Gastroesophageal sphincter (tissue), 3 donors: ENCODE results near the gene SUGCT.

Source experiments
- CTCF ChIP-seq, 4 experiments: fragments of 200-600 bp in 2 of 4; fragments of 450-650 bp in 2 of 4; sonication (generic) in 1 of 4; IDR thresholded peaks; one replicate each; pipeline ENCODE4 v1.5.1; 2017 to 2019; ENCODE audit warnings: antibody characterized with exemption in 4 of 4, mild to moderate bottlenecking in 2 of 4, moderate library complexity in 2 of 4
- POLR2A ChIP-seq, 2 donors: fragments of 450-650 bp; IDR thresholded peaks; one replicate each; pipeline ENCODE4 v1.6.1; 2017; ENCODE audit warnings: antibody characterized with exemption in 2 of 2, mild to moderate bottlenecking in 2 of 2, moderate library complexity in 1 of 2
- POLR2AphosphoS5 ChIP-seq: sonication (generic); formaldehyde crosslinking; IDR thresholded peaks from one replicate; pipeline ENCODE4 v1.6.1; 2017; ENCODE audit warnings: antibody characterized with exemption

DNA sequence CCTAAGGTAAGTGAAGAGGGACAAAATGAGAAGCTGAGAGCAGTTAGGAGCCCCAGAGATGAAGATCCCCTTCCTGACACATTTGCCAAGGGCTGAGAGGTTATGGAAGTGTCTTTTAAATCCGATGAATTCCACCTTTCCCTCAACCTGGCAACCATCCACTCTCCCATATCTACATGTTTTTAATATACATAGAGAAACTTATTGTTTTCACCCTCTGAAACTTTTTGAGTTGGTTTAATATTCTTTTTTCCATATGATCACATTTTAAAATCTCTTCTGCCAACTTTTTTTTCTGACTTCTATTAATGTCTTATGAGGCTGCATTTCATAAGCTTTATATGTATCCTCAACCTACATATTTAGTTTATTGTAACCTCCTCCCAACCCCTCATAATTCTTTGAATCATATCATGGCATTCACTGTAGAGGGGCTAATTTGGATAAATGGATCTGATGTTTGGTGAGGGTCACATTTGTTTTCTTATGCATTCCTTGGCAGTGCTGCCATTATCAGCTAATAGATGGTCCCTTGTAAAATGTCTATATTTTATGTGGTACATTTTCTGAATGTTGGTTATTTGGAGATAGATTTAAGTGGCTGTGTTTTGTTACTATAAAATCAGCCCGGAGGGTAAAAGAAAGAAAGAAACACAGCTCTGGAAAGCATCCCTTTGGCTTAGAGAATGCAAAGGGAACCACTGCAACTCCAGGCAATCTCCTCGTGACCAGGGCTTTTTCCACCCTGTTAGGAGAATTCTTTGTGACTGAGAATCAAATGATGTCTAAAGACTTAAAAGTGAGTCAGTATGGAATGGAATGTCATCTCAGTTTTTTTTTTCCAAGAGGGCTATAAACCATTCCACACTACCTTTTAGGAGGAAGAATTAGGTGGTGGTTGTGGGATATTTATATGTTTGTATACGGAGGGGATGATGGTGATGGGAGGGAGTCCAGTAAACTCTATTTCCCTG, 334.4 kb downstream of the SUGCT start:
- TF ChIP-seq CTCF (IDR thresholded peaks at IDR 0.05) (no peak), POLR2A (IDR thresholded peaks at IDR 0.05) (no peak), POLR2AphosphoS5 (no peak)
